Mesendoderm (in vitro differentiated cells): Measurements from ENCODE around the gene AGAP2.

ENCODE experiments used
- DNase-seq: peaks from one replicate; pipeline ENCODE4 v3.0.0; 2013
- H2AK5ac ChIP-seq: 2 replicates; pipeline ENCODE4 v1.6.1; 2013; ENCODE audit warnings: low read length, inconsistent platforms
- H2BK120ac ChIP-seq: 2 replicates; pipeline ENCODE4 v1.6.1; 2013; ENCODE audit warnings: low read depth, mild to moderate bottlenecking, low read length, moderate library complexity, mixed read lengths
- H2BK15ac ChIP-seq: replicated peaks from 2 replicates; pipeline ENCODE4 v1.6.1; 2013; ENCODE audit warnings: low read depth, mild to moderate bottlenecking, moderate library complexity
- H2BK5ac ChIP-seq: 2 replicates; pipeline ENCODE4 v1.6.1; 2013; ENCODE audit warnings: low read length, inconsistent platforms
- H3K18ac ChIP-seq: 2 replicates; pipeline ENCODE4 v1.6.1; 2013; ENCODE audit warnings: mild to moderate bottlenecking, low read length, mixed read lengths
- H3K23ac ChIP-seq: one replicate; pipeline ENCODE4 v1.6.1; 2013; ENCODE audit warnings: low read length
- H3K27ac ChIP-seq: 2 replicates; pipeline ENCODE4 v1.5.1; 2013; ENCODE audit warnings: low read depth, mild to moderate bottlenecking, inconsistent platforms, low read length, moderate library complexity
- H3K27me3 ChIP-seq: 2 replicates; pipeline ENCODE4 v1.6.1; 2013; ENCODE audit warnings: low read length, control low read depth, mild to moderate bottlenecking, inconsistent platforms; ENCODE audit not compliant: insufficient read depth, poor library complexity
- H3K36me3 ChIP-seq: 2 replicates; pipeline ENCODE4 v1.6.1; 2013; ENCODE audit warnings: low read length, inconsistent platforms; ENCODE audit not compliant: control insufficient read depth, insufficient read depth
- H3K4ac ChIP-seq: one replicate; pipeline ENCODE4 v1.6.1; 2013; ENCODE audit warnings: low read depth, mild to moderate bottlenecking, low read length, moderate library complexity
- H3K4me1 ChIP-seq: 2 replicates; pipeline ENCODE4 v1.6.1; 2013; ENCODE audit warnings: low read depth, low read length, inconsistent platforms; ENCODE audit not compliant: control insufficient read depth
- H3K4me2 ChIP-seq: 2 replicates; pipeline ENCODE4 v1.6.1; 2013; ENCODE audit warnings: low read length
- H3K4me3 ChIP-seq: 2 replicates; pipeline ENCODE4 v1.5.1; 2013; ENCODE audit warnings: mild to moderate bottlenecking, low read length
- H3K56ac ChIP-seq: one replicate; pipeline ENCODE4 v1.6.1; 2013; ENCODE audit warnings: low read length
- H3K79me1 ChIP-seq: 2 replicates; pipeline ENCODE4 v1.6.1; 2013; ENCODE audit warnings: low read length, inconsistent platforms
- H3K79me2 ChIP-seq: 2 replicates; pipeline ENCODE4 v1.6.1; 2013; ENCODE audit warnings: mild to moderate bottlenecking, low read length; ENCODE audit not compliant: control insufficient read depth, insufficient read depth
- H3K9ac ChIP-seq: 2 replicates; pipeline ENCODE4 v1.6.1; 2013; ENCODE audit warnings: low read length, inconsistent platforms
- H4K5ac ChIP-seq: one replicate; pipeline ENCODE4 v1.6.1; 2013; ENCODE audit warnings: low read length
- H4K8ac ChIP-seq: one replicate; pipeline ENCODE4 v1.6.1; 2013; ENCODE audit warnings: low read depth, mild to moderate bottlenecking, control low read depth, low read length, moderate library complexity
- WGBS: extraction: QIAGEN DNeasy Blood & Tissue Kit; methylation state at CpG from one replicate; pipeline ENCODE4 v1.1.7; 2013; ENCODE audit warnings: low lambda C conversion rate, missing lambda C conversion rate; ENCODE audit not compliant: insufficient coverage; ENCODE audit errors: extremely low coverage; 5-methylcytosine and 5-hydroxymethylcytosine counted together

The AGAP2 gene

GRCh38 chr12:57750561-57751431 is 12.3 kb upstream of the AGAP2 start:
- H2BK120ac ChIP-seq = no peak overlapping the region
- peak overlapping the region; percentile 94 for H3K4me3 ChIP-seq
- H3K4ac ChIP-seq = no peak overlapping the region
- DNase-seq = no peak
- H3K18ac ChIP-seq = no peak overlapping the region
- H4K5ac ChIP-seq = peak overlapping the region; percentile 12
- H3K27me3 ChIP-seq = peaks cover 8% of the 10 kb centered on the region
- peaks cover 9% of the 10 kb centered on the region for H3K4me1 ChIP-seq
- peaks cover 18% of the 10 kb centered on the region for H3K79me2 ChIP-seq
- peaks cover 5% of the 10 kb centered on the region for H3K36me3 ChIP-seq
- peak overlapping the region; percentile 90 for H3K4me2 ChIP-seq
- no peak overlapping the region for H4K8ac ChIP-seq
- WGBS = no CpG with 5 or more reads among the region's 15 CpGs
- no peak overlapping the region for H2AK5ac ChIP-seq
- no peak overlapping the region for H2BK5ac ChIP-seq
- no peak overlapping the region for H3K23ac ChIP-seq
- no peak overlapping the region for H3K27ac ChIP-seq
- peak overlapping the region; percentile 90 for H3K56ac ChIP-seq
- H2BK15ac ChIP-seq = no peak overlapping the region
- H3K79me1 ChIP-seq = peaks cover 10% of the 10 kb centered on the region
- peak overlapping the region; percentile 96 for H3K9ac ChIP-seq

GRCh38 chr12:57749061-57749460 is 10.5 kb upstream of the AGAP2 start:
- Histone ChIP-seq H3K36me3 (peaks cover 5% of the 10 kb centered on the region), H3K27me3 (peaks cover 3% of the 10 kb centered on the region), H2BK120ac (no peak overlapping the region), H3K18ac (no peak overlapping the region), H3K9ac (no peak overlapping the region), H3K4me1 (peaks cover 9% of the 10 kb centered on the region), H4K8ac (no peak overlapping the region), H3K4ac (no peak overlapping the region), H3K79me1 (peaks cover 10% of the 10 kb centered on the region), H3K27ac (no peak overlapping the region), H3K56ac (no peak overlapping the region), H2AK5ac (no peak overlapping the region), H3K4me2 (no peak overlapping the region), H2BK5ac (no peak overlapping the region), H3K23ac (no peak overlapping the region), H3K4me3 (no peak overlapping the region), H2BK15ac (no peak overlapping the region), H4K5ac (no peak overlapping the region), H3K79me2 (peaks cover 18% of the 10 kb centered on the region)
- no CpG with 5 or more reads among the region's 5 CpGs for WGBS
- DNase-seq = no peak

- Histone ChIP-seq H2BK15ac (no peak overlapping the region), H3K4me3 (no peak overlapping the region), H3K9ac (no peak overlapping the region), H3K4me2 (no peak overlapping the region), H3K4ac (no peak overlapping the region), H3K4me1 (peaks cover 4% of the 10 kb centered on the region), H4K5ac (no peak overlapping the region), H2BK5ac (no peak overlapping the region), H3K56ac (no peak overlapping the region), H3K23ac (no peak overlapping the region), H3K27ac (no peak overlapping the region), H3K36me3 (peaks cover 5% of the 10 kb centered on the region), H3K79me2 (peaks cover 8% of the 10 kb centered on the region), H3K27me3 (no peaks in the 10 kb centered on the region), H4K8ac (no peak overlapping the region), H2AK5ac (no peak overlapping the region), H2BK120ac (no peak overlapping the region), H3K18ac (no peak overlapping the region), H3K79me1 (peaks cover 8% of the 10 kb centered on the region)
- WGBS = no CpG with 5 or more reads among the region's 3 CpGs
- no peak for DNase-seq
Observed at GRCh38 chr12:57746025-57746424, 7.5 kb upstream of the AGAP2 start.

GRCh38 chr12:57745485-57745881 is 6.9 kb upstream of the AGAP2 start:
- H4K8ac ChIP-seq = no peak overlapping the region

GRCh38 chr12:57744777-57745484 is 6.4 kb upstream of the AGAP2 start, which contains the start of gene TSPAN31:
TSPAN31 (plus strand) TSS chr12:57745039; CDS start chr12:57745155, 116 bp downstream.
- H2AK5ac ChIP-seq = no peak within 1 kb of the TSS
- H3K27ac ChIP-seq = peak within 1 kb of the TSS; percentile 69
- H3K79me1 ChIP-seq = no peaks in the 10 kb centered on the region
- H4K5ac ChIP-seq = no peak within 1 kb of the TSS
- no peak within 1 kb of the TSS for H3K23ac ChIP-seq
- H3K36me3 ChIP-seq = peaks cover 5% of the 10 kb centered on the region
- peaks cover 10% of the 10 kb centered on the region for H3K27me3 ChIP-seq
- H3K79me2 ChIP-seq = no peaks in the 10 kb centered on the region
- peak within 1 kb of the TSS; percentile 93 for H4K8ac ChIP-seq
- H2BK120ac ChIP-seq = no peak within 1 kb of the TSS
- H3K9ac ChIP-seq = peak within 1 kb of the TSS; percentile 83
- peak within 1 kb of the TSS; percentile 94 for H2BK5ac ChIP-seq
- H3K4me1 ChIP-seq = no peaks in the 10 kb centered on the region
- peak within 1 kb of the TSS; percentile 94 for H3K56ac ChIP-seq
- H3K4me3 ChIP-seq = peak within 1 kb of the TSS; percentile 89
- peak within 1 kb of the TSS; percentile 96 for H3K4ac ChIP-seq
- peak within 1 kb of the TSS; percentile 94 for H3K18ac ChIP-seq
- H2BK15ac ChIP-seq = no peak within 1 kb of the TSS
- H3K4me2 ChIP-seq = peak within 1 kb of the TSS; percentile 84
- no CpG with 5 or more reads among the region's 29 CpGs for WGBS
- DNase-seq = peak; percentile 98

More at GRCh38 chr12:57745485-57745881, 6.9 kb upstream of the AGAP2 start:
- Histone ChIP-seq H3K4me1 (no peaks in the 10 kb centered on the region), H3K27ac (no peak overlapping the region), H3K4ac (no peak overlapping the region), H3K23ac (no peak overlapping the region), H3K56ac (peak overlapping the region; percentile 94), H3K36me3 (peaks cover 5% of the 10 kb centered on the region), H2BK120ac (no peak overlapping the region), H3K9ac (peak overlapping the region; percentile 83), H3K79me1 (peaks cover 2% of the 10 kb centered on the region), H4K5ac (no peak overlapping the region), H3K79me2 (peaks cover 3% of the 10 kb centered on the region), H3K27me3 (peaks cover 5% of the 10 kb centered on the region), H3K4me2 (peak overlapping the region; percentile 84), H3K18ac (no peak overlapping the region), H2AK5ac (no peak overlapping the region), H2BK5ac (no peak overlapping the region), H3K4me3 (peak overlapping the region; percentile 89), H2BK15ac (no peak overlapping the region)
- DNase-seq = peak; percentile 42
- WGBS = no CpG with 5 or more reads among the region's 8 CpGs
